DOHH2 (cell line): ENCODE measurements around the gene GARNL3.

ENCODE experiments used
- CTCF ChIP-seq: fragments of 200-600 bp; sonication (generic); IDR thresholded peaks from one replicate; pipeline ENCODE4 v1.5.1; 2014; ENCODE audit warnings: antibody characterized with exemption, mild to moderate bottlenecking, low read depth, low read length; ENCODE audit not compliant: poor library complexity, severe bottlenecking
- EZH2phosphoT487 ChIP-seq: fragments of 200-600 bp; sonication (generic); IDR thresholded peaks from 2 replicates; pipeline ENCODE4 v1.6.1; 2017; ENCODE audit warnings: borderline replicate concordance, mild to moderate bottlenecking, antibody characterized with exemption, low read length, moderate library complexity, mixed read lengths

GRCh38 chr9:127428348-127428747 is 163.8 kb downstream of the GARNL3 start:
- TF ChIP-seq CTCF = no peak
- no peak for TF ChIP-seq EZH2phosphoT487
